Activated CD4-positive, alpha-beta T cell treated with anti-CD3 and anti-CD28 coated beads for 4 hours (primary cell): Measurements from ENCODE around the gene RAB28.
"Not testable (repeated sequence)": the region's sequence is repeated elsewhere in the genome, so short reads cannot be mapped to it uniquely, and the experiment has no call there.

Source experiments
- DNase-seq, 2 donors: peaks; one replicate each; pipeline ENCODE4 v3.0.0-alpha.2; 2020

RAB28 gene

DNA sequence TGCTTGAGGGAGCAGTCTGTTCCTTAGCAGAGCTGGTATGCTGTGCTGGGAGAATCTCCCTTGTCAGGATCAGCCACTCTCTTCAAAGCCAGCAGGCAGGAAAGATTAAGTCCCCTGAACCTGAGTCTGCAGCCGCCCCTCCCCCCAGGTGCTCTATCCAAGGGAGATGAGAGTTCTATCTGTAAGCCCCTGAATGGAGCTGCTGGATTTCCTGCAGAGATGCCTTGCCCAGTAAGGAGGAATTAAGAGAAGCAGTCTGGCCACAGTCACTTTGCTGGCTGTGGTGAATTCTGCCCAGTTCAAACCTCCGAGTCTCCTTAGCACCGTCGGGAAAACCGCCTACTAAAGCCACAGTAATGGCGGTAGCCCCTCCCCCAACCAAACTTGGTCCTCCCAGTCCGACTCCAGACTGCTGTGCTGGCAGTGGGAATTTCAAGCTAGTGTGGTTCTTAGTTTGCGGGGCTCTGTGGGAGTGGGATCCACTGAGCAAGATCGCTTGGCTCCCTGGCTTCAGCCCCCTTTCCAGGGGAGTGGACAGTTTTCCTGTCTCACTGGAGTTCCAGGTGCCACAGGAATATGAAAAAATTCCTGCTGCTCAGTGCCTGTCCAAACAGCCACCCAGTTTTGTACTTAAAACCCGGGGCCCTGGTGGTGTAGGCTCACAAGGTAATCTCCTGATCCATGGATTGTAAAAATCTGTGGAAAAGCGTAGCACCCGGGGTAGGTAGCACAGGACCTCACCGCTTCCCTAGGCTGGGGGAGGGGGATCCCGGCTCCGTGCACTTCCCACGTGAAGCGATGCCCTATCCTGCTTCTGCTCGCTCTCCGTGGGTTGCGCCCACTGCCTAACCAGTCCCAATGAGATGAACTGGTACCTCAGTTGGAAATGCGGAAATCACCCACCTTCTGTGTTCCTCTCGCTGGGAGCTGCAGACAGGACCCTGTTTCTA is 38.0 kb downstream of the RAB28 start:
- no peak for DNase-seq

DNA sequence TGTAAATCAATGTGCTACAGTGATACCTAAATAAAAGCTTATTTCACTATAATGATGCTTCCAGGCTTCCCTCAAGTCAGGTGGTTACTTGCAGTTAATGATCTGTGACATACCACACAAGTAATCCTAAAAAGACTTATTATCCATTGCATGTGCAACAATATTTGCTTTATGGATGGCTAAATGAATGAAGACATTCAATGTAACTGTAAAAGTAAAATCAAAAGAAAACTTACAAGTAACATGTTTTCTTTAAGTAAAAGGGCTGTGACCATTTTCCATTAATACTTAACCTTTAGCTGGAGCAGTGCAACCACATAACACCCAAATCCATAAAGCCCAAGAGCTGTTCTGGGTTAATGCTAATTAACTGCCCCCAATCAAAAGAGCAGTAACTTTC is 42.6 kb downstream of the RAB28 start:
- DNase-seq = no peak

DNA sequence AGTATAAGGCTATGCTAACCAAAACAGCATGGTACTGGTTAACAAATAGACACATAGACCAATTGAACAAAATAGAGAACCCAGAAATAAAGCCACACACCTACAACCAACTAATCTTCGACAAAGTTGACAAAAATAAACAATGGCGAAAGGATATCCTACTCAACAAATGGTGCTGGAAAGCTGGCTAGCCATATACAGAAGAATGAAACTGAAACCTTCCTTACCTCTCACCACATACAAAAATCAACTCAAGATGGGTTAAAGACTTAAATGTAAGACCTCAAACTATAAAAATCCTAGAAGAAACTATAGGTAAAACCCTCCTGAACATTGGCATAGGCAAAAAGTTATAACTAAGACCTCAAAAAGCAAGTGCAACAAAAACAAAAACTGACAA is 47.2 kb downstream of the RAB28 start:
- DNase-seq = no peak

DNA sequence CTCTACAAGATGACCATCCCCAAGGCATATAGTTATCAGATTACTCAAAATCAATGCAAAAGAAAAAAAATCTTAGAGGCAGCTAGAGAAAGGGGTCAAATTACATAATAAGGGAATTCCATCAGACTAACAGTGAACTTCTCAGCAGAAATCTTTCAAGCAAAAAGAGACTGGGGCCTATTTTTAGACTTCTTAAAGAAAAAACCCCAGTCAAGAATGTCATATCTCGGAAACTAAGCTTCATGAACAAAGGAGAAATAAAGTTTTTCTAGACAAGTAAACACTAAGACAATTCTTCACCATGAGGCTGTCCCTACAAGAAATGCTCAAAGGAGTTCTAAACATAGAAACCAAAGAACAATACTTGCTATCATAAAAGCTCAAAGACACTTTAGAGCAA is 51.7 kb downstream of the RAB28 start:
- DNase-seq = no peak

DNA sequence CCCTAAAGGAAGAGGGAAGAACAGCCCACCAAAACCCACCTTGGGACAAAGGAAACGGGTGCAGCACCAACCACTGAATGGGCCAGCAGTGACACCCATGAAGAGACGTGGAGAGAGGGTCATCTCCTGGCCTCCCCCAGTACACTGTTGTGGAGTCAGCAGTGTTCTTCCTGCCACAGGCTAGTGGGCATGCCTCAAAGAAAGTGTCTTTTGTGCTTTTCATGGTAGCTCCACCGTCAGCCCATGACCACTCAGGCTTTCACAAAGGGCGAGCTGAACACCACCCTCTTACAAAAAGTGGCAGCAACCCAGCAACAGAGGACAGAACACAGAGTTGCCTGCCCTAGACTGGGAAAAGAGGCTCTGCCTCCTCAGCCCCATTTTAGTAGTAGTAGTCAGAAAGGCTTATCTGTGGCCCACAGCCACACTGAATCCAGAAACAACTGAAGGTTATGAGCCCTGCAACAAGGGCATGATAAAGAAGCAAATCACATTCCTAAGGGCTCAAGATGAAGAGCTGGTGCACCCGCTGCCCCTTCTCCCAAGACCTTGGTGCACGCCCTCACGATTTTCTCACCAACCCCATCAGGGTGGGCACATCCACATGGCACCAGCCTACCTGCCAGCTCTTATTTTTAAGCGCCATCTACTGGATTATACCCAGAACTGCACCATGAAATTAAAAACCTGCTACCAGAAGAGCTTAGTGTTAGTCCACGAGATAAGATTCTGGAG is 53.1 kb downstream of the RAB28 start:
- no peak for DNase-seq

DNA sequence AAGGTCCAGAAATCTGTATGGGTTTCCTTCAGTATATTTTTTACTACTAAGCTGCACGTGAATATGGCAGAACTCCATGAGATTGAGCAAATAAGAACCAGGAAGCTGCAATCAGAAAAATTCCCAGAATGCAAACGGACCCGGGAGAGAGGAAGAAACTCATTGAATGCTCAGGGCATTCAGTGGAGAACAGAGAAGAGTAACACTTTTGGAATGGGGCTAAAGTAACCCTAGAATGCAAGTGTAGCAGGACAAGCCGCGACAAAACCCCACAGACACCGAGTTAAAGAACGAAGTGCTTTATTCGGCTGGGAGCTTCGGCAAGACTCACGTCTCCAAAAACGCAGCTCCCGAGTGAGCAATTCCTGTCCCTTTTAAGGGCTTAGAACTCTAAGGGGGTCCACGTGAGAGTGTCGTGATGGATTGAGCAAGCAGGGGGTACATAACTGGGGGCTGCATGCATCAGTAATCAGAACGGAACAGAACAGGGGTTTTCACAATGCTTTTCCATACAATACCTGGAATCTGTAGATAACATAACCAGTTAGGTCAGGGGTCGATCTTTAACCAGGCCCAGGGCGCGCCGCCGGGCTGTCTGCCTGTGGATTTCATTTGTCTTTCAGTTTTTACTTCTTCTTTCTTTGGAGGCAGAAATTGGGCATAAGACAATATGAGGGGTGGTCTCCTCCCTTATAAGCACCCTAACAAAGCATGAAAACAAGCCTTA is 56.4 kb downstream of the RAB28 start:
- no peak for DNase-seq

DNA sequence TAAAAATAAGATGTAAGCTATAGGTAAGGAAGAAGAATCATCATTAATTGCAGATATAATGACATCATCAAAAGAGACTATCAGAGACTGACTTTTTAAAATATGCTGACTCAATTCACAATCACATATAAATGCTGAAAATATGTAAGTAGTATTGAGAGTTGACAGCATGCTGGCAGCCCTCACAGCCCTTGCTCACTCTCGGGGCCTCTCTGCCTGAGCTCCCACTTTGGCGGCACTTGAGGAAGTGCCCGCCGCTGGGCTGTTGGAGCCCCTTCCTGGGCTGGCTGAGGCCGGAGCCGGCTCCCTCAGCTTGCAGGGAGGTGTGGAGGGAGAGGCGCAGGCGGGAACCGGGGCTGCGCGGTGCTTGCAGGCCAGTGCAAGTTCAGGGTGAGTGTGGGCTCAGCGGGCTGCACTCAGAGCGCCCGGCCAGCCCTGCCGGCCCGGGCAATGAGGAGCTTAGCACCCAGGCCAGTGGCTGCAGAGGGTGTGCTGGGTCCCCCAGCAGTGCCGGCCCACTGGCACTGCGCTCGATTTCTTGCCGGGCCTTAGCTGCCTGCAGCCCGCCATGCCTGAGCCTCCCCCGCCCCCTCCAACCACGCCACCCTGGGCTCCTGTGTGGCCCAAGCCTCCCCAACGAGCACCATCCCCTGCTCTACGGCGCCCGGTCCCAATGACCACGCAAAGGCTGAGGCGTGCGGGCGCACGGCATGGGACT is 68.9 kb downstream of the RAB28 start:
- no peak for DNase-seq

DNA sequence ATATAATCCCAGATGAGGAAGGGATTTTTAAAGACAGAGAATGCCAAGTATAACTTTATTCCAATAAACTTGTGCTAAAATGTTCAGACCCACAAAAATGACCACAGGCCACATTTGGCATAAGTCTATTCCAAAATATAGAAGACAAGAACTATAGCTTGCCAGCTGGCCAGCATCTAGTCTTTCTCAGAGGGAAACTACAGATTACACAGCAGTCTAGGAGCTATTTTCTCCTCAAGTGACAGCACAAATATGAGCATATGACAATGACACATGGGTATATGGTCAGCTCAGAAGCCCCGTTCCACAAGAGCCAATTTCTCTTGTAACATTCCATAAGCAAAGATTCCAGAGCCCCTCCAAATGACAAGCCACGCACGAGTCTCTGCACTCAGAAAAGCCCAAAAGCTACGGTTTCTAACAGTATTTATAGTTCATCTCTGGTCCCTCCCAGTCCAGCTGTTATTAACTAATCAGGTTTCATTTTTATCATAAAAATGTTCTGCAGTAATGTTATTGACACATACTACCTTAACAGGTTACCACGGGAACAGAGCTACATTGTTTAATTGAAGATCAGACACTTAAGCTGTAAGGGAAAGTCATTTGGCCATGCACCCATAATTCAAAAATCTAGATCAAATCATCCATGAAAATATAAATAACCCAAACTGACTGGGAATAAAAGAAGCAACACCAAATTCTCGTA is 70.3 kb downstream of the RAB28 start:
- no peak for DNase-seq

DNA sequence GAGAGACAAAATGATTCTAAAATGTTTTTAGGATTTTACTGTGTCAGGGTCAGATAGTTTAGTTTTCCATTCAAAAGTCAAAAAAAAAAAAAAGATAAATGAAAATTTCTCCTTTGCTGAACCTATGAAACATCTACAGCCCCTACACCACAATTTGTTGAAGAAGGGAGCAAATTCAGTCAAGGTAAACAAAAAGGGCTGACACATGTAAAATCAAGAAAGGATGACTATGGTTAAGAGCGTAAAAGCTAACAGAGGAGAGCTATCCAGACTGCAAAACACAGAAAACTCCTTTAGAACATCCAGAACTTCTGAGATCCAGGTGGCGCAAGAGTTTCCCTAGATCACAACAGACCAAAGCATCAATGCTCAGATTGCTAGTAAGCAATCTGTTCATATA is 72.2 kb downstream of the RAB28 start:
- DNase-seq = no peak

DNA sequence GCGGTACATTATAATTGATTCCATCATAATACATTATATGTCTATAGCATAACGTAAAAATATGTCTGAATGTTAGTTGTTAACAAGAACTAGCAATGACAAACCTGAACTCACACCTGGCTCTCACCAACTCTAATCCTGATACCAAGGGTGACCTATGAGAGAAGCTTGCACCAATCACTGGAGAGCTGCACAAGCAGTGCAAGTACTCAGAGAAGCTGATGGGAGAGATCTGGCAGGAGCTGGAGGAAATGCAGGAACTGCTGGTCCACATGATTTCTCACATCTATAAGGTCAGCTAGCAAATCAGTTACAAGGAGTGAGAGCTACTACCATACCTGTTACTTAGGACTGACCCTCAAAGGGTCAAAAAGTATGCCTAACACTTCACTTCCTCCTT is 74.8 kb downstream of the RAB28 start:
- DNase-seq = no peak

DNA sequence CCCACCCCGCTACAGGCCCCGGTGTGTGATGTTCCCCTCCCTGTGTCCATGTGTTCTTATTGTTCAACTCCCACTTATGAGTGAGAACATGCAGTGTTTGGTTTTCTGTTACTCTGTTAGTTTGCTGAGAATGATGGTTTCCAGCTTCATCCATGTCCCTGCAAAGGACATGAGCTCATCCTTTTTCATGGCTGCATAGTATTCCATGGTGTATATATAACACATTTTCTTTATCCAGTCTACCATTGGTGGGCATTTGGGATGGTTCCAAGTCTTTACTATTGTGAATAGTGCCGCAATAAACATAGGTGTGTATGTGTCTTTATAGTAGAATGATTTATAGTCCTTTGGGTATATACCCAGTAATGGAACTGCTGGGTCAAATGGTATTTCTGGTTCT is 78.0 kb downstream of the RAB28 start:
- not testable (repeated sequence) for DNase-seq

DNA sequence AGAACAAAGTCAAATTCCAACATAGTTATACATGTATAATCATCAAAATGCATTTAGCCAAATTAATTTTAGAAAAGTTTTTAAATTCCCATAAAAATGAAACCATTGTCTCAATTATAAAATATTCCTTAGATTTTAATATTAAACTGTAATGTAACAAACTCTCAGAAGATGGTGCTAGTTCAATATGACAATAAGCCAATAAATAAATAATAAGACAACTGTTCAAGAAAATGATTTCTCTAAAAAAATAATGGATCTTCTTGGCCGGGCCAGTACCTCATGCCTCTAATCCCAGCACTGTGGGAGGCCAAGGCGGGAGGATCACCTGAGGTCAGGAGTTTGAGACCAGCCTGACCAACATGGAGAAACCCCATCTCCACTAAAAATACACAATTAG is 80.3 kb downstream of the RAB28 start:
- no peak for DNase-seq

DNA sequence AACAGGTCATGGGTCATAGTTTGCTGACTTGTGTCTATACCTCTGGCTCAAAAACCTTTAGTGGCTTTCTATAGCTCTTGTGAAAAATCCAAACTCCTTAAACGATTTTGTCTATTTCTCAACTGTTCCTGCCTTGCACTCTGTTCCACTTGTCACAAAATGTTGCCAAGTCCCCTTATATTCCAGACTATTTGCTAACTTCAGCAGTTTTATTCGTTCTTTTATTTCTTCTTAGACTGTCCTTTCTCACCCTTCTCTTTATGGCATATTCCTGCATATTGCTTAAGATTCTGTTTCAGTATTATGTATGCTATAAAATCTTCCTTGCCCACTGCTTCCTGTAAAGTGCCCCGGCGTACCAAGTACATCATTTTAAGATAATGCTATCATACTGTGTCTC is 80.8 kb downstream of the RAB28 start:
- no peak for DNase-seq

DNA sequence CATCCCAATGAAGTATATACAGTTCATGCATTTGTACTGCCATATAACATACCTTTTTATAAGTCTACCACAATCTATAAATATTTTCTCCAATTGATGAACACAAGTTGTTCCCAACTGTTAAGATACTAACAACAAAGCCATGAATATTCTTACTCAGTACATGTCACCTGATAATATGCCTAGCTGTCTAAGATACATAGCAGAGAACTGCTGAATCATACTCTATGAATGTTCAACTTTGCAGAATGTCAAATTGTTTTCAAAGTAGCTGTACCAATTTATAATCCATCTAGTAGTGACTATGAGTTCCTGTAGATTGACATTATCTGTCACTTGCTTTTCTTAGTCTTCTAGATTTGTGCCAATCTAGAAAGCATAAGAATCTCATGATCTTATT is 84.9 kb downstream of the RAB28 start:
- no peak for DNase-seq

DNA sequence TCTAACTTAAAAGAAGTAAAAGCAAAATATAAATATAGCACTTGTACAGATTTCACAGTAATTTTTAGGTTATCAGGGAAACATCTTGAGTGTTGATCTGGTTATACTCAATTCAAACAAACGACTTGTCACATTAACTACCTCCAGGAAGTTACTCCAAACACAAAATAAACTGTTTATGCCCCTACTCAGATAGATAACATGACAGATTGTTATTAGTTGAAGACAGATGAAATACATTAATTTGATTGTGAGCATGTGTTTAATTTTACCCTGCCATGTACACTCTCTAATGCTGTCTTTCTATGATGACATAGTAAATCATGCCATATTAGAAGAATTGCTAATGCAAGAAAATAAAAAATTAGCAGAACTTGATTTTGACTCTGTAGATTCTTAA is 88.0 kb downstream of the RAB28 start:
- DNase-seq = no peak

DNA sequence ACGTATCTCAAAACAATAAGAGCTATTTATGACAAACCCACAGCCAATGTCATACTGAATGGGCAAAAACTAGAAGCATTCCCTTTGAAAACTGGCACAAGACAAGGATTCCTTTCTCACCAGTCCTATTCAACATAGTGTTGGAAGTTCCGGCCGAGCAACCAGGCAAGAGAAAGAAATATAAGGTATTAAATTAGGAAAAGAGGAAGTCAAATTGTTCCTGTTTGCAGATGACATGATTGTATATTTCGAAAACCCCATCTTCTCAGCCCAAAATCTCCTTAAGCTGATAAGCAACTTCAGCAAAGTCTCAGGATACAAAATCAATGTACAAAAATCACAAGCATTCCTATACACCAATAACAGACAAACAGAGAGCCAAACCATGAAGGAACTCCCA is 94.2 kb downstream of the RAB28 start:
- DNase-seq = not testable (repeated sequence)

DNA sequence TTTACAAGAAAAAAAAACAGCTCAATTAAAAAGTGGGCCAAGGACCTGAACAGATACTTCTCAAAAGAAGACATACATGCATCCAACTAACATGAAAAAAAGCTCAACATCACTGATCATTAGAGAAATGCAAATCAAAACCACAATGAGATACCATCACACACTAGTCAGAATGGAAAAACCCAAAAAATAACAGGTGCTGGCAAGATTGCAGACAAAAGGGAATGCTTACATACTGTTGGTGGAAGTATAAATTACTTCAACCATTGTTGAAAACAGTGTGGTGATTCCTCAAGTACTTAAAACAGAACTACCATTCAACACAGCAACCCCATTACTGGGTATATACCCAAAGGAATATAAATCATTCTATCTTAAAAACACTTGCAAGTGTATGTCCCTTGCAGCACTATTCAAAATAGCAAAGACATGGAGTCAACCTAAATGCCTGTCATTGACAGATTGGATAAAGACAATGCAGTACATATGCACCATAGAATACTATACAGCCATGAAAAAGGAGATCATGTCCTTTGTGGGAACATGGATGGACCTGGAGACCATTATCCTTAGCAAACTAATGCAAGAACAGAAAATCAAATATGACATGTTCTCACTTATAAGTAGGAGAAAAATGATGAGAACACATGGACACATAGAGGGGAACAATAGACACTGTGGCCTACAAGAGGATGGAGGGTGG is 97.6 kb downstream of the RAB28 start:
- no peak for DNase-seq

DNA sequence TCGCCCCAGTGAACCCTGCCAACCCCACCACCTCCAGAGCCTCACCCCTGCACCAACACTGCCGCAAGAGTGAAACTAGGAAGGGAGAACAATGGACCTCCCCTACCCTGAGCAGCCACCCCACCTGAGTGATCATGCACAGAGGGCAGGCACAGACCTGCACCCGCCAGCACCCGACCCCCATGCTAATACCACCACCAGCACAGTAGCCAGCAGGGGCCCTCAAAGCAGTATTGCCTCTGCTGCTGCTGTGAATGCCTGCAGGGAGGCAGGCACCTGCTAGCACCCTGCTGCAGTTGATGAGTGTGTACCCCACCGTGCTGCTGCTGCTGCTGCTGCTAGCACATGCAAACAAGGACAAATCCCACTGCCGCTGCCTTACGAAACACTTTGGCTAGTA is 100.1 kb downstream of the RAB28 start:
- no peak for DNase-seq

DNA sequence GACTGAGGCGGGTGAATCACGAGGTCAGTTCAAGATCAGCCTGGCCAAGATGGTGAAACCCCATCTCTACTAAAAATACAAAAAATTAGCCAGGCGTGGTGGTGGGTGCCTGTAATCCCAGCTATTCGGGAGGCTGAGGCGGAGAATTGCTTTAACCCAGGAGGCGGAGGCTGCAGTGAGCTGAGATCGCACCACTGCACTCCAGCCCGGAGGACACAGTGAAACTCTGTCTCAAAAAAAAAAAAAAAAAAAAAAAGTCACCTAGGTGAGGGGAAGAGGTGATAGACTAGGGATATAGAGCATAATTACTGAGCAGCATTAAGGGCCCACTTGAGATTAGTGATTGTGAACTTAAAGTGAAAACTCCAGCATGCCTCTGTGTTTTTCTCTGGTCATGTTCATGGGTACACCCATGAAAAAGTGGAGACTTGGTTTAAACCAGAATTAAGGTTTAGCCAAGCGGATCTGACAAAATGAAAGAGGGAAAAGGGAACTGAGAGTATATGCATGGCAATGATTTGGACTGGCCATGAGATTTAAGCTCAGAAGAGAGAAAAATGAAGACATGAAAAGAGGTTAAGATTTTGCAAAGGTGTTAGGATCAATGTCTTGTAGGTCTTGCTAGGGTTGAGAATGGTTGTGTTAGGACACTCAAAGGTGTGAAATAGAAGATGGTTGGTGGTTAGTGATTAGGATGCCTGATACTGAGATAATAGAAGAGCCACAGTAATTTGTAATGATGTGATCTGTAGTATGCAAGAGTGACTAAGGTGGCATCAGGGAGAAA is 105.0 kb downstream of the RAB28 start:
- no peak for DNase-seq

DNA sequence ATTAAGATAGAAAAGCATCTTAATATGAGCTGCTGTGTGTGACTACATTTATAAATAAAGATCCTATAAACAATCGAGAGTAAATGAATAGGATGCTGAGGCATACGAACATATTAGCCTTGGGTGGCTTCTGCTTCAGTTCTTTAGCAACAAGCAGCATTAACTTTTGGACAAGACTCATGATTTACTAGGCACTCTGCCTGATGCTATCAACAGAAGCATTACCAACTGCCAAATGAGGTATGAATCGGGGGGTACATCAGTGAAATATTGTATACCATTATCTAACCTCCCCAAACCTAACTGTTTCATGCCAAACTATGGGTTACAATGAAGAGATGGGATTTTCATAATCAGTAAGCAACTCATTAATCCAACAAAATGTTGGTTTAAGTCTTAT is 113.1 kb downstream of the RAB28 start:
- DNase-seq = no peak

DNA sequence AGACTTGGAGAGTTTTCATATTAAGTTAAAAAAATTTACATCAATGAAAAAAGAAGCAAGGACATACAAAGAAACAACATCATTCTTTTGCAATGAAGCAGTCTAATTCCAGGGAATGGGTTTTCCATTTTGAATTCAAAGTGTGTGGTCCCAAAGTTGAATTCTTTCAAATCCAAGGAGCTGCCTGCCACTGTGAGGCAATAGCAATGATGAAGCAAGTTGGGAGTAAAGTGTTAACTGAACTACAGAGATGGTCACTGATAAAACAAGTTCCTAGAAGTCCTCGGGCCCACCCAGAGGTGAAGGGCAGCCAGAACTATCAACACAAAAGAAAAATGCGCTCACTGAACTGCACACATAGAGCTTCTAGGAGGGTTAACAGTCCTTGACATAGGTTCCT is 115.9 kb downstream of the RAB28 start:
- DNase-seq = no peak
